ENCODE results near the gene SLC6A7.

Gene SLC6A7

DNA sequence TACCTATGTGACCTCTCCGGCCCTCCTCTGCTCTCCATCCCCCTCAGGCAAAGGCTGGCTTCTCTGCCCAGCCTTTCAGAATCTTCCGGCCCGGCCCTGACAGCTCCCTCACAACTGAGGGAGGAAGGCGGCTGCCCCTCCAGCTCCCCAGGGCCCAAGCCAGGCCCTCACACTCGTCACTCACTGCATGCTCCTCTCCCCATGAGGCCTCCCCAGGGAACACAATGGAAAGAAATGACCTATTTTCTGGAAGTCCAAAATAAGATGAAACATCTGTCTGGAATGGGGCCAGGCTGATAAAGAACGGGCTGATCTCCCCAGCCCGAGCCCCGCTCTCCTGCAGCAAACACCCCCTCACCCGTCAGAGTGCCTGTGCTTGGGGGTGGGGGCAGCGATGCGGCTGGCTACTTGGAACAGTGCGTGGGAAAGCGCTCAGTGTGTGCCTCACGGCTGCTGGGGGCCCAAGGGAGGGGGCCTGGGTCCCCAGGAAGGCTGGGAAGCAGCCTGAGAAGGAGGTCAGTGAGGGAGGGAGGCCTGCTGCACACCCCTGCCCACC, 45.5 kb upstream of the SLC6A7 start:
- TF ChIP-seq, protein P1, sequence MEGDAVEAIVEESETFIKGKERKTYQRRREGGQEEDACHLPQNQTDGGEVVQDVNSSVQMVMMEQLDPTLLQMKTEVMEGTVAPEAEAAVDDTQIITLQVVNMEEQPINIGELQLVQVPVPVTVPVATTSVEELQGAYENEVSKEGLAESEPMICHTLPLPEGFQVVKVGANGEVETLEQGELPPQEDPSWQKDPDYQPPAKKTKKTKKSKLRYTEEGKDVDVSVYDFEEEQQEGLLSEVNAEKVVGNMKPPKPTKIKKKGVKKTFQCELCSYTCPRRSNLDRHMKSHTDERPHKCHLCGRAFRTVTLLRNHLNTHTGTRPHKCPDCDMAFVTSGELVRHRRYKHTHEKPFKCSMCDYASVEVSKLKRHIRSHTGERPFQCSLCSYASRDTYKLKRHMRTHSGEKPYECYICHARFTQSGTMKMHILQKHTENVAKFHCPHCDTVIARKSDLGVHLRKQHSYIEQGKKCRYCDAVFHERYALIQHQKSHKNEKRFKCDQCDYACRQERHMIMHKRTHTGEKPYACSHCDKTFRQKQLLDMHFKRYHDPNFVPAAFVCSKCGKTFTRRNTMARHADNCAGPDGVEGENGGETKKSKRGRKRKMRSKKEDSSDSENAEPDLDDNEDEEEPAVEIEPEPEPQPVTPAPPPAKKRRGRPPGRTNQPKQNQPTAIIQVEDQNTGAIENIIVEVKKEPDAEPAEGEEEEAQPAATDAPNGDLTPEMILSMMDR (IDR thresholded peaks at IDR 0.05), result no peak

DNA sequence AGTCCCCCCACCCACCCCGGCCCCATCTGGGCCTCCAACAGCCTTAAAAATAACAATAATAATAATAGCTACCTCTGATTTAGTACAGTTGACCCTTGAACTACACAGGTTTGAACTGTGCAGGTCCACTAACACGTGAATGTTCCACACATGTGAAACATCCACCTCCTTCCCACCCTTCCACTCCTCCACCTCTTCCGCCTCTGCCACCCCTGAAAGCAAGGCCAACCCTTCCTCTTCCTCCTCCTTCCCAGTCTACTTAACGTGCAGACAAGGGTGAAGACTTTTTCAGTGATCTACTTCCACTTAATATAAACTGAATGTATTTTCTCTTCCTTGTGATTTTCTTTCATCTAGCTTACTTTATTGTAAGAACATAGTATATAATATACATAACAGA, 45.0 kb upstream of the SLC6A7 start:
- TF ChIP-seq, protein P1 (IDR thresholded peaks at IDR 0.05), result no peak

DNA sequence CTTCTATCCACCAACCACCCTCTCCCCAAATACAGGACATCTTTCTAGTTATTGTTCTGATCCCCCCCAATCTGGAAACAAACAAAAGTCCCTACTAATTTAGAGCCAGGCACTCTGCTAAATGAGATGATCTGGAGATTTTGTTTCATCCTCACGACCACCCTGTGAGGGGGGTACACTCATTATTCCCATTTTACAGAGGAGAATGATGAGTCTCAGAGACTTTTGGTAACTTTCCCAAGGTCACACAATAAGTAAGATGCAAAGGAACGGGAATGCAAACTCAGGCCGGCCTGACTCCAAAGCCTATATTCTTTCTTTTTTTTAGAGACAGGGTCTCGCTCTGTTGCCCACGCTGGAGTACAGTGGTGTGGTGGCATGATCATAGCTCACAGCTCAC, 43.6 kb upstream of the SLC6A7 start:
- TF ChIP-seq, protein P1 (IDR thresholded peaks at IDR 0.05), result no peak

DNA sequence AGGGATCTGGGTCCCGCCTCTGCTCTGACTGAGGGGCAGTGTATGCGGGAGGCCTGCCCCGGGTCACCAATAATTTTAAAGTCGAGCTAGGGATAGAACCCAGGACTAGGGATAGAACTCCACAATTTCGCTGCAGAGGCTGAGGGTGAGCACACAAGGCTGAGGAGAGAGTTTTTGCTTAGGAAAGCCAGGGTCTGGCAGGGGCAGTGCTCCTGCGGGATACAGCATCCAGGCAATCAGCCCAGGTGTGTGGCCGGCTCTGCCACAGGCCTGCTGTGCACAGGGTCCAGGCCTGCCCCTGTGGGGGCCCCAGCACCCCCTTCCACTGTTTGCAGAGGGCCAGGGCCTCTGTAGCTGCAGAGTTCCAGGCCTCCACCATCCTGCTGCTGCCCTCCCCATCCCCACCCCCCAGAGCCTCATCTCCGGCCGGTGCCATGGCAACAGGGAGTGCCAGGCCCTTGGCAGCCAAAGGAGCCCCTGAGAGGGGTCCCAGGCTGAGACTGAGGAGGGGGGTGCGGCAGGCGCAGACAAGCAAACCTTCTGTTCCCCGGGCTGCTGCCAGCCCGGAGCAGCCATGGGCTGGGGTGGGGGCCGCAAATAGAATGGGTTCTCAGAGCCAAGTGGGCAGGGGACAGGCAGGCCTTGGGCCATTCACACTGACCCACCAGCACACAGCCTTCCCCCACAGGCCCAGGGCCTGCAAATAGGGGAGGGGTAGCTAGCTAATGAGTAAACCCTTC, 42.8 kb upstream of the SLC6A7 start:
- TF ChIP-seq, protein P1 (IDR thresholded peaks at IDR 0.05), result no peak

DNA sequence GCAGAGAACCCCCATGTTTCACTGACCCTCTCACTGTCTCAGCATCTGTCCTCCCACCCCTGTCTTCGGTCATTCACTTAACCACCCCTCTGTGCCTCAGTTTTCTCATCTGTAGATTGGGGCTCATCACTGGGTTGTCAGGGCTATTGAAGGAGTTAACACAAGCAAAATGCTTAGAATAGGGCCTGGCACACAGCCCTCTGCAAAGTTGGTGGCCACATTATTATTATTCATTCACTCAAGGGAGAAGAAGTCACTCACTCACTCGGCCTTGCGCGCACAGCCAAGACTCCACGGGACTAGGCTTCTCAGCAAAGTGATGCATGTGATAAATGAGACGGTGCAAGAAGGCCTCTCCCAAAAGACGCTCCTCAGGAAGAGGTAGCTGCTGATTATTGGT, 42.2 kb upstream of the SLC6A7 start:
- TF ChIP-seq, protein P1 (IDR thresholded peaks at IDR 0.05), result no peak

DNA sequence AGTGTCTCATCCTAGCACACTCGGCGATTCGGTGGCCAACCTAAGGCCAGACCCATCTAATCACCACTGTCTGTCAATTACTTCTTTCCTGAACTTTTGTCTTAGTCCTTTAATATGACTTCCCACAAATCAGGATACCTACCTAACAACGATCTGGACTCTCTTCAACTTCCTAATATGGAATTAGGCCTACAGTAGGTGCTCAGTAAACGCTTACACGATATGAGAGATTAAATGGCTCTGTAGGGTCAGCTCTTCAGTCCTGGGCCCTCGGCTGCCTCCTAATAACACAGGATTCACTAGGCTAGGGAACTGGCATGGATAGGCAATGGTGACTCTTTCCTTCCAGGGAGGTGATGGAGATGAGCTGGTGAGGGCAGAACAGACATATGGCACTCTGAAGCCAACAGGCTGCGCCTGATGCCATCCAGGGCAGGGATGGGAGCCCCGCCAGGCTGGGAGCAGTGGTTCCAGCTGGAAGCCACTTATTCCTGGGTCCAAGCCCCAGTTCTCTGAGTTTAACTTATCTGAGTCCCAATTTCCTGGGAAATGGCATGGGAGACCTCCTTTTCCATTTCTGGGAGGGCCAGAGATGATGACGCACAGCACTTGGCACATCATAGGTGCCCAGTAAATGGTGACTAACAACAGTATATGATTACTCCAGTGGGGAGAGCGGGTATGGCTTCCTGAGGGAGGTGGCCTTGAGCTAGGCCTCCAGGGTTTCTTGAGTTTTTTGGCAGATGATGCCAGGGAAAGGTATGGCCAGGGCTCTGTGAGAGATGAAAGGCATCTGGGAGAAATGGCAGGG, 41.5 kb upstream of the SLC6A7 start:
- TF ChIP-seq, protein P1 (IDR thresholded peaks at IDR 0.05), result no peak

DNA sequence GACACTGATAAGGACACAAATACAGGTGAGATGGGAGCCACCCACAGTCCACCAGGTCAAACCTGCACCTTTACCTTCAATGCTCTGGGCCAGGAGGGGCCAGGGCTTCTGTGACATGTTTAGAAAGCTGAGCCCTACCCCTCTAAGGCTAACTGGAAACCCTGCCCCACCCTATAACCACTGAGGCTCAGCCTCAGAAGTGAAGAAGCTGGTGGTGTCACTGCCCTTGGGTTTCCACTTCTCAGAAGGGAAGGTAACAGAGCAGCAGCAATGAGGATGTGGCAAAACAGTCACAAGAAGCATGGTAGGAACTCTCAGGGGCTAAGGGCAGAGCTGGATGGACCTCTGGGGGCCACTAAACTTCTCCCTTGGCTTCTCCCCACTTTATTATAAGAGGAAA, 40.2 kb upstream of the SLC6A7 start:
- TF ChIP-seq, protein P1 (IDR thresholded peaks at IDR 0.05), result no peak
